ENCODE results near the gene COMMD3. TPM values are rescaled to one million over a fixed set of nuclear protein-coding genes. Genes with fewer than 3 reads are reported as not detected.

Gene COMMD3
- total and polyA plus RNA-seq, 2 of the 4 experiments (the other 2 are of a cell fraction): 30.8 to 44.8 TPM

DNA sequence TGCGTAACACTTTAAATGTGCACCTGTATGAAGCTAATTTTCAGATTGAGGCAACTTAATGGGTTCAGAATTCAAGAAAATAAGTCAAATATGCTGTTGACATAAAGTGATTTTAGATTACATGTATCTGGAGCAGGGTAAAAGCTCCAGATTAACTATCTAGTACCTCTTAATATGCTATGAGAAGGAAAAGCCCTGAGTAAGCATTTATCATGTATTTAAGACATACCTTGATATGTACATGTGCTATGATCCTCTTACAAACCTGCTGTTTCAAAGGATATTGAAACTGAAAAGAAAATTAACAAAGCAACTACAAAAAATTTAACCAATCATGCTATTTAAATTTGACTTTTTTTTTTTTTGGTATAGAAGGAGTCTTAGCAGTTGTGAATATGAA lies 33.6 kb downstream of the COMMD3 start:
- Histone ChIP-seq H4K8ac (ENCODE audit: low read depth in 2 of 2, low read length in 2 of 2) (no peak overlapping the region), H3K79me1 (ENCODE audit: low read depth in 1 of 2, low read length in 2 of 2) (no peaks in the 10 kb centered on the region), H3K4me2 (ENCODE audit: low read depth, low read length) (no peak overlapping the region), H3K4ac (ENCODE audit: low read depth, low read length) (no peak overlapping the region), H3K9ac (ENCODE audit: low read depth, low read length) (no peak overlapping the region), H2BK15ac (ENCODE audit: low read depth, low read length) (no peak overlapping the region), H3K9me1 (ENCODE audit: insufficient read depth, low read length) (no peaks in the 10 kb centered on the region), H4K91ac (ENCODE audit: insufficient read depth, low read depth, low read length) (no peak overlapping the region), H3K4me3 (ENCODE audit: insufficient read depth, low read depth, low read length) (no peak overlapping the region), H4K20me1 (ENCODE audit: insufficient read depth, low read length) (no peaks in the 10 kb centered on the region), H2BK120ac (ENCODE audit: low read depth, low read length) (no peak overlapping the region), H3K9me3 (ENCODE audit: control insufficient read depth, insufficient read depth, low read length) (peaks cover 14% of the 10 kb centered on the region), H2BK20ac (ENCODE audit: low read depth, low read length) (no peak overlapping the region), H4K5ac (ENCODE audit: low read depth, low read length) (no peak overlapping the region), H3K18ac (ENCODE audit: low read depth, low read length) (no peak overlapping the region), H2AK9ac (replicated peaks; ENCODE audit: low read depth, low read length, poor library complexity) (no peak overlapping the region), H2AFZ (replicated peaks; ENCODE audit: low read length, poor library complexity) (no peak overlapping the region), H2BK5ac (ENCODE audit: low read depth, low read length, poor library complexity, severe bottlenecking) (no peak overlapping the region), H2AK5ac (ENCODE audit: low read depth, low read length) (no peak overlapping the region), H3K14ac (replicated peaks; ENCODE audit: low read depth, low read length) (no peak overlapping the region), H3K27me3 (ENCODE audit: control insufficient read depth, insufficient read depth, low read length) (peaks cover 31% of the 10 kb centered on the region), H3K56ac (ENCODE audit: extremely low read depth, insufficient read depth, low read length) (no peak overlapping the region), H3K36me3 (ENCODE audit: control insufficient read depth, insufficient read depth, low read length) (no peaks in the 10 kb centered on the region), H3K4me1 (ENCODE audit: control insufficient read depth, insufficient read depth, low read length) (no peaks in the 10 kb centered on the region), H3K23ac (ENCODE audit: low read depth, low read length) (no peak overlapping the region), H3K27ac (ENCODE audit: insufficient read depth, low read length) (no peak overlapping the region)
- in situ Hi-C loops (cut with MboI; ENCODE audit: low sequenced_read_pairs): no loop called here
- DNase-seq: no peak
- no CpG with 5 or more reads among the region's 1 CpG for WGBS, 2 experiments (ENCODE audit: extremely low coverage in 2 of 2, insufficient read length in 1 of 2)
- intact Hi-C loops (cut with micrococcal nuclease): no loop called here
- POLR2A ChIA-PET (ENCODE audit: unreplicated experiment): interaction anchor here (1.0 kb wide), 1 partner anchor 9 kb away, joined by 5 read pairs; no protein-coding TSS in a partner anchor
- dilution Hi-C loops (cut with HindIII; ENCODE audit: low sequenced_read_pairs, unreplicated experiment): no loop called here
- CTCF ChIA-PET: no interaction called here
- no peak for ATAC-seq (ENCODE audit: low read depth)
- TF ChIP-seq MAFK (IDR thresholded peaks at IDR 0.05; ENCODE audit: low read depth, low read length) (peak; percentile 90), RAD21 (IDR thresholded peaks at IDR 0.05; ENCODE audit: low read length) (no peak)
- BruUV-seq (replicated peaks): no TSS peak
